Measurements from ENCODE around the gene ANKRD42.
A peak's percentile ranks its signal among the peaks of the same experiment; 100 is the strongest.
"Not testable (repeated sequence)": the region's sequence is repeated elsewhere in the genome, so short reads cannot be mapped to it uniquely, and the experiment has no call there.

ANKRD42 gene

DNA sequence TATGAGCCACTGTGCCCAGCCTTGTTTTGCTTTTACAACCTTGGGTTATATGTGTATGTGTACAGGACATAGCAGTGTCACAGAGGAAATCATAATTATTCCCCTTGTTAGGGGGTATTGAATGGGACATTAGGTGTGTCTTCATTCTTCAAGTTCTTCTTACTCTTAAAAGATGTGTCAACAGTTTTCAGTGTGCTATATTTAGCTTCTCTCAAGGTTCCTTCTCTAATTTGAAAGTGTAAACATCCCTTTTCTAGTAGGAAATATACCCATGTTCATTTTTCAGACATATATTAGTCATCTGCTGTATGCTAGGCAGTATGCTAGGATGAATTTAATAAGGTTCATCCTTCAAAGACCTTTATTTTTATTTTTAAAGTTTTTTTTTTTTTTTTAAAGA lies 19.5 kb upstream of the ANKRD42 start:
- DNase-seq: no peak

DNA sequence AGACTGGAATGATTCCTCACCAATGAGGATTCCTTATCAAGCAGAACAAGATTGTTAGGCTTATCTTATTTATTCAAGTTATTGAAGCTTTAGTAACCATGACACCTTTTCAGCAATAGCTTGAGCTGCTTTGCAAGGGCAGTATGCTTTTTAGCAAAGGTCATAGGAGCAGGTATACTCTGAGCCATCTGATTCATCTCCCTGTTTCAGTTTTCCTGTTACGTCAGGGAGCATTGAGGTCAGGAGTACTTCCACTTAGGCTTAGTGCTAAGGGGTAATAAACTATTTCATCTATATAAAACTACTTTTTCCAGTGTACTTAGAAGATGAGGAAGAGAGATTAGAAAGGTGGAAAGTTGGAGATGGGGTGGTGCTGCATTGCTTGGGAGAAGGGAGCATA lies 17.7 kb upstream of the ANKRD42 start:
- DNase-seq: no peak

DNA sequence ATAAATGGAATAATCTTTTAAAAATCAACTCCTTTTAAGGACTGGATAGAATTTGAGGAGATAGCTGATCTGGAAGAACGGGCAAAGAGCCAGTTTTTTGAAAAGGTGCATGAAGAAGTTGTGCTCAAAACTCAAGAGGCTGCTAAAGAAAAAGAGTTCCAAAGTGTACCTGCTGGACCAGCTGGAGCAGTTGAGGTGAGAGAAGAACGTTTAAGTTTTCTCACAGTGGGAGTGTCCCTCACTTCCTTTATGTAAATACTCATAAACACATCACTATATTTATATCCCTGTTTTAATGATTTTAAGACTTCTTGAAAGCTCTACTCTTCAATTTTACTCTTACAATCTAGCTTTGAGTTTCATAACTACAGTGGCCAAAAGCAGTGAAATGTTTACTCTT lies 11.7 kb upstream of the ANKRD42 start:
- DNase-seq: no peak

DNA sequence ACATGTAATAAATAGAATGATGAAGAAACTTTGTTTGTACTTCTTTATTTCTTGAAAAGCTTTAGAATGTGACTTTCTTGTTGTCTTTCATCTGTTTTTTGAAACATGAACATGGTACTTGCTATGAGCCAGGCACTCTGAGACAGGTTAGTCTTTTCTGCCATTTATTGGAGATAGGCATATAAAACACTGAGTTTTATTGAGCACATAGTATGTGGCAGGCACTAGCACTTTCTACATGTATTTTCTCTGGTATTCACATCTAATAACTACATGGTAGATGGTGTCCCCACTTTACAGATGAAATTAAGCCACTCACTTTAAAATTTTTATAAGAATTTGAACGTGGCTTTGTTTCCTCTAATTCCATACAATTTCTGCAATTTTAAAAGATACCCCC lies 7.7 kb upstream of the ANKRD42 start:
- no peak for DNase-seq

DNA sequence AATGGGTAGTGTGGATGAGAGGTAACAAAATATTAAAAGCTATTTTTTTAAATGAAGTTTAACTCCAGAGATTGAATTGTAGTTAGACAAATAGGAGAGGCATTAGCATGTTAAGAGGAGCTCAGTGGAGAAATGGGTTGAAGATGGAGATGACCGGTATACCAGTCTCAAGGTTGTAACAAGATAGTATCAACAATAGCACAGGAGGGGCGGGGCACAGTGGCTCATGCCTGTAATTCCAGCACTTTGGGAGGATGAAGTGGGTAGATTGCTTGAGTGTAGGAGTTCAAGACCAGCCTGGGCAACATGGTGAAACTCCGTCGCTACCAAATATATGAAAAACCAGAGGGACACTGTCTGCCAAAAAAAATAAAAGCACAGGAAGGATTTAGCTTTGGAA lies 6.0 kb upstream of the ANKRD42 start:
- no peak for DNase-seq

DNA sequence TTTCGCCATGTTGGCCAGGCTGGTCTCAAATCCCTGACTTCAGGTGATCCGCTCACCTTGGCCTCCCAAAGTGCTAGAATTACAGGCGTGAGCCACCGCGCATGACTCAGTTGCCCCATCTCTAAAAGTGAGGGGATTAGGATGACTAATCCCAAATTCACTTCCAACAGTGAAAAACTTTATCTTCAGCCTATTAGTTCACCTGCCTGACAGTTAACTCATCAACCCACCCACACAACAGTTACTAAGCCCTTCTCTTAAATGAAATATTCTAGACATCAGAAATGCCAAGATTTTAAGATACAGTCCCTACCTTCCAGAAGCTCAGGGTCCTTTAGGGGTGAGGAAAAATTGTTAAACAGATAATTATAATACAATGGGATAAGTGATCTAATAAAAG lies 2.0 kb upstream of the ANKRD42 start:
- no peak for DNase-seq

DNA sequence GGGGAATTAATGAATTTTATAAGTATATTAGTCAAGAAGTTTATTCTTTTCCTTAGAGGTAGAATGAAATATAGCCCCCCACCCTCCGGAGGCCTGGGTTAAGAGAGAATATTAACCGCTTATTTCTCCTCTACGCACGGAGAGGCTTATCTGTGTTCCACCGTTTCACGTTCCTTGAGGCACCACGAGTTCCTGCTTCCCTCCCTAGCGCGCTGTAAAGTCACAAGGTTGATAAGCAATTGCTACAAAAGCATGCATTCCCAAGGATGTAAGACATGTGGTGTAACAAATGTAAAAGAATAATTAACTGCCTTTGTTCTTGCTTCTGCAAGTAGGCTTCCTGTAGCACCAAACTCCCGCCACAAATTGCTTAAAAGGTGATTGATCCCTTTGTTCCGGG lies 1.5 kb upstream of the ANKRD42 start:
- DNase-seq: no peak

DNA sequence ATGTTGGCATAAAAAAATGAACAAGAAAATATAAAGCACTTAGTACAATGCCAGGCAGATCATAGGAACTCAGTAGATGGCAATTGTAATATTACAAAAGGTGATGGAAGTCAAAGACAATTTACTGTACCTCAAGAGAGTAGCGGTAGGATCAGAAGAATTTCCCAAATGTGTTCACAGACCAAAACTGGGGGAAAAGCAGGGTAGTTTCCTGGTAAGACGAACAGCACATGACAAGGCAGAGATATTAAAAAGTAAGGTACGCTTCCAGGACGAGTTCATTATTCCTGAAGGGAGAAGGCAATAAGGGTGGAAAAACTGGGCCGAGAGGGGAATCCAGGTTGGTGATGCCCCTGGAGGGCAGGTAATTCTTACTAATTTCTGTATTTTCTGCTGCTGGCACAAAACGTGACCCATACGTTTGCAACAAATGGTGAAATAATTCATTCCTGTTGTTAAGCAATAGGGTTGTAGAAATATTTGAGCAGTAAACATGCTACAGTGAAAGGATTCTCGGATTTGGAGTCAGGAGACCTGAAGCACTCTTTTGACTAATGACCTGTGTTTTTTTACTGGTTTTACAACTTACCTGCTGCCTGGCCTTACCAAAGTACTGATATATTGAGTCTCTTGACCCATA lies 786 bp upstream of the ANKRD42 start:
- DNase-seq: no peak

DNA sequence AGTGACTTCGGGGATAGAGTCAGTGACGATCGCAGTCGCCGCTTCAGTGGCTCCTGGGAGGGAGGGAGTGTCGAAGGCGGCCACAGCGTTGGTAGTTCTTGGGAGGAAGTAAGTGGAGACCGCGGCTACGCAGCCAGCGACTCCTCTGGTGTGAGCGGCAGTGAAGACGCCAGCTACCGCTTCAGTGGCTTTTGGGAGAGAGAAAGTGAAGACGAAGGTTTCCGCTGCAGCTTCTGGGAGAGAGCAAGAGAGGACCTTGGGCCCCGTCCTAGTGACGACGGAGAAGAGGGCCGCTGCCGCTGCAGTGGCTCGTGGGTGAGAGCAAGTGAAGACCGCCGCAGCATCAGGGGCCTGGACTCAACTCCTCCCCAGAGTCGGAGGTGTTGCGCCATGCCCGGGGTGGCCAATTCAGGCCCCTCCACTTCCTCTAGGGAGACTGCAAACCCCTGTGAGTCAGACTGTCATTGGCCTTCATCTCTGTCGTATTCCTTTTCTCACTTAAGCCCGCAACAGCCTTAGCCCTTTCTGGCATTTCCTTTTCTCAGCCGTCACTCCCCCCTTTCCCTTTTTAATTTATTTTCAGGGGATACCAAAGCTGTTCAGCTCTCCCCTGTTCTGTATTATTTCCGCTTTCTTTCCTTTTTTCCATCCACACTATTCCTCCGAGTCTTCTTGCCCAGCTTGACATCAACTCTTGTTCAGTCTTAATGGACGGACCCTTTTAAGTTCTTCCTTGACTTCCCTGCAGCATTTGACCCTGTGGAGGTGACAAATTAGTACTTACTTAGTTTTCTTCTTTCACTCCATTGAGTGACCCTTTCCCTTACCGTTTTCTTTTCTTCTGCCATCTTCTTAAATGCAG lies 1.0 kb downstream of the ANKRD42 start:
- no peak for DNase-seq

DNA sequence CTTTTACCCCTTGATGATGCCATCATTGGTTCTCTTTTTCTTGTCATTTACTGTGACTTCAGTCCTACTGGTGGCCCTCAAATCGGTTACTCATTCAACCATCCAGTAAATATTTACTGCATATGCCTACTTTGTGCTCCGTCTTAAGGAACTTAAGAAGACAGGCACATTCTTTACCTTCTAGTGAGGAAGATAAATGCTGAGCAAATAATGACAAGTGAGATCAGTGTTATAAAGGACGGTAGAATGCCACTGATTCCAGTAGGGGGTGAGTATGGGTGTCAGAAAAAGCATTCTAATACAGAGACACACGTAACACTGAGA lies 1.6 kb downstream of the ANKRD42 start:
- no peak for DNase-seq

DNA sequence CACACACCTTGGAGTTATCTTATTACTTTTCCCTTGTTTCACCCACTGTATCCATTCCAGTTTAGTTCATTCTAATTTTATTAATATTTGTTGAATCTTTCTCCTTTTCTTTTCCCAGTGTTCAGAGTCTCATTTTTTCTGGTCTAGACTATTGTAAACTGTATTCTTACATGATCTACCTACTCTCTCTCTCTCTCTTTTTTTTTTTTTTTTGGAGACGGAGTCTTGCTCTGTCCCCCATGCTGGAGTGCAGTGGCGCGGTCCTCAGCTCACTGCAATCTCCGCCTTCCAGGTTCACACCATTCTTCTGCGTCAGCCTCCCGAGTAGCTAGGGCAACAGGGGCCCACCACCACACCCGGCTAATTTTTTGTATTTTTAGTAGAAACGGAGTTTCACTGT lies 2.1 kb downstream of the ANKRD42 start:
- DNase-seq: no peak

DNA sequence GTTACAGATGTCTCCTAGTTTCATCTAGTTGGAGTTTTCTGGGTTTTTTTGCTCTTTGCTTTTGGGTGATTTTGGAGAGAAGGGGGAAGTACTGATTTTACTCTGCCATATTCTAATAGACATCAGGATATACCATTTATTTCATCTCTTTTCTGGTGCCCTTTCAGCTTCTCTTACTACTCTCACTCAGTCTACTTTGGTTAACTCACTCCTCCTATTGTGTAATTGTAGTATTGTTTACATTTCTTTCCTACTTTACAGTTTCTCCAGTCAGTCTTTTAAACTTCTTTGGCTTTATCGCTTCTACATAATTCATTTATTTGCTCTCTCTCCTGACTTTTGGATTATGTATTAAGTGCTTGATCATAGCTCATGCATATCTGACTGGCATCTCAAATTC lies 6.5 kb downstream of the ANKRD42 start:
- DNase-seq: no peak

DNA sequence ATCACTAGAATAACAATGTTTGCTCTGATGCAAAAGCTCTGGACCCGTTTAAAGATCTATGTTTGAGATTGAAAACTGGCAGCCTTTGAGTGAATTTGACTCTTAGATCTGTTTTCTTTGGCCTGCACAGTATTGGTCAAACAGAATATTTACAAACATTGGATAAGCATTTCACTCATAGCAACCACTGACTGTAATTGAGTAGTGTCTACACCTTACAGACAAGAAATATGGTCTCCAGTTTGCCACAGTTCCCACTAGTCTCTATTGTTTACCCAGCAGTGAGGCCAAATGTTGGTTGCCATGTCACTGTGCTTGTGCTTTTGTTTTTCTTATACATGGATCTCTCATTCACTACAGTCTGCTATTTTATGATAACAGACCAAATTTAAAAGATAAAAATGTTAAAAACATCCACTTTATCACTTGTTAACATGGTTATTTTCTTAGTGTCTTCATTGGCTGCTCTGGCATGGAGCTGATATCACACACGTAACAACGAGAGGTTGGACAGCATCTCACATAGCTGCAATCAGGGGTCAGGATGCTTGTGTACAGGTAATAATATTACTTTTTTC lies 12.2 kb downstream of the ANKRD42 start:
- DNase-seq: no peak

DNA sequence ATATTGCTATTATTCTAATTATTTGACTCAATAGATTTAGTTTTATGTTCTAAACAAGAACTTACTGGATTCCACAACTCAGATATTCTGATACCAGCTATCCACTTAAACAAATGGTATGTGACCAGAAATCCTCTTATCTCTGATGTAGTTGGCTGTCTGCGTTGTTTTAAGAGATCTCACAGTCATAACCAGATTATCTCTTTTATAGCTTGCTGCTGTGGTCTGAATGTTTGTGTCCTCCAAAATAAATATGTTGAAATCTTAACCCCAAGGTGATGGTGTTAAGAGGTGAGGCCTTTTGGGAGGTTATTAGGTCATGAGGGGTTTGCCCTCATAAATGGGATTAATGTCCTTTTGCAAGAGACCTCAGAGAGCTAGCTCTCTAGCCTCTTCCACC lies 12.7 kb downstream of the ANKRD42 start:
- DNase-seq: no peak

DNA sequence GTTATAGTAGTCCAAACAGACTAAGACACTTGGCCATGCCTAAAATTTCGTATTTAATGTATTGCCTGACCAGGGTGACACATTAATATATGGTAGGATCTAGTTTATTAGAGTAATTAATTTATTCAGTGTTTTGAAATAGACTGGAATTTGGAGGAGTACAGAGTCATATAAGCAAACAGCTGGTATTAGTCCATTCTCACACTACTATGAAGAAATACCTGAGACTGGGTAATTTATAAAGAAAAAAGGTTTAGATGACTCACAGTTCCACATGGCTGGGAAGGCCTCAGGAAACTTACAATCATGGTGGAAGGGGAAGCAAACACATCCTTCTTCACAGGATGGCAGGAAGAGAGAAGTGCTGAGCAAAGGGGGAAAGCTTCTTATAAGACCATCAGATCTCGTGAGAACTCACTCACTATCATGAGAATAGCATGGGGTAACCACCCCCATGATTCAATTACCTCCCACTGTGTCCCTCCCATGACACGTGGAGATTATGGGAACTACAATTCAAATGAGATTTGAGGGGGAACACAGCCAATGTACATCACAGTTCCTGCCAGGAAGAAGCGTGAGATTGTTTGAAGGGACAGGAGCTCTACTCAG lies 13.4 kb downstream of the ANKRD42 start:
- DNase-seq: not testable (repeated sequence)

DNA sequence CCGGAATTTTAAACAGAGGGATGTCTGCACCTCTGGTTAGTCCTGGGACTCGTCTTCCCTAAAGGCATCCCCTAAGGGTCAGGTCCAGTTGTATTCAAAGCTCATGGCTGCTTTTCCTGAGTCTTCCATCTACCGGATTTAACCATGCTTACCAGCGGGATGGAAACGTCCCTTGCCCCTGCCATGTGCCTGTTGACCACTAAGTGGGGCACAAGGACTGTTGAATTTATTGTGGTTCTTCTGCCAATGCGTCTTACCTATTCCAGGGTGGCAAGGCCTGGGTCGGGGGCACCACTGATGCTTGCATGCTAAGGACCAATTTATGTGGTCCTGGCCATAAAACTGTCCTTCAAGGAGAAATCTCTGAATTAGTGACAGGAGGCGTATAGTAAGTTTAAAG lies 25.6 kb downstream of the ANKRD42 start:
- DNase-seq: no peak

DNA sequence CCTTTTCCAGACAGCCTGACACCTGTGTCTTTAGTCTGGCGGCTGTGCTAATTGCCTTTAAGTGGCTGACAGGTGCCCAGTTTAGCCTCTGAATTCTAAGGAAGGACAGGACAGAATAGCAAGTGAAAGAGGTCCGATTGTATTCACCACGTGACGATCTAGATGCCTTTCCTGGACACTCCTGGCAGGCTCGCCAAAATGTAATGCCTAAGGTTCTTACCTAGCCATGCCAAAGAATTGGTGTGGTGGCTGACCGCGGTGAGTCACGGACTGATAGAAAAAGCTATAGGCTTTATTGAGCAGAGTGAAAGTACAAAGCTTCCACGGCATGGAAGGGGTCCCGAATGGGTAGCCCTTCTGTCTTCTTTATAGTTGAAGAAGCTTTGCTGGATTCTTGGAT lies 26.7 kb downstream of the ANKRD42 start:
- DNase-seq: no peak

DNA sequence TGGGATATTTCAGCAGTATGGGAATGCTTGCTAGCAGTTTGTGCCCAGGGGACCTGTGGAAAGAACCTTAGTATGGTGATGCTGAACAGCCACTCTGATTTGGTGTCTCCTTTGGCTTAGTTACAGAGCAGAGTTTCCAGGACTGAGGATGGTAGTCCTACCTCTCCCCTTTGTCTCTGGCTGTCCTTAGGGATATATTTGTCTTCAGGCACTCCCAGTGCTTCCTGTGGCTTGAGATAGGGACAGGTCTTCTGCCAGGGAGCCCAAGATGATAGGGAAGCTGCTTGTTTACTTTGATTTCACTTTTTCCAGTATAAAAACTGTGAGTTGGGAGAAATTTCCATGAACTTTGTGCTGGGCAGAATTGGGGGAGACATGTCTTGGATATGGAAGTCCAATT lies 28.2 kb downstream of the ANKRD42 start:
- no peak for DNase-seq

DNA sequence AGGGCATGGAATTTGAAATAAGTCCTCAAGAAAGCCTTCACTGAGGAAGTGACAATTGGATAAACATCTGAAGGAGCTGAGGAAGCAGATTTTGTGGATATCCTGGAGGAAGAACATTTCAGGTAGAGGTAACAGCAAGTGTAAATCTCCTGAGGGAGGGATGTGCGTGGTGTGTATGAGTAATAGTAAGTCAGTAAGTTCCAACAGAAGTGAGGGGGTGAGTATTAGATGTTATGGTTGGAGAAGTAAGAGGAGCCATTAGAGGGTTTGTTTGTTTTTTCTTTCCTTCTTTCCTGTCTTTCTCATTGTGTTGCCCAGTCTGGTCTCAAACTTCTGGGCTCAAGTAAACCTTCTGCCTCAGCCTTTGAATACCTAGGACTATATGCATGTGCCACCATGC lies 29.0 kb downstream of the ANKRD42 start:
- DNase-seq: no peak

DNA sequence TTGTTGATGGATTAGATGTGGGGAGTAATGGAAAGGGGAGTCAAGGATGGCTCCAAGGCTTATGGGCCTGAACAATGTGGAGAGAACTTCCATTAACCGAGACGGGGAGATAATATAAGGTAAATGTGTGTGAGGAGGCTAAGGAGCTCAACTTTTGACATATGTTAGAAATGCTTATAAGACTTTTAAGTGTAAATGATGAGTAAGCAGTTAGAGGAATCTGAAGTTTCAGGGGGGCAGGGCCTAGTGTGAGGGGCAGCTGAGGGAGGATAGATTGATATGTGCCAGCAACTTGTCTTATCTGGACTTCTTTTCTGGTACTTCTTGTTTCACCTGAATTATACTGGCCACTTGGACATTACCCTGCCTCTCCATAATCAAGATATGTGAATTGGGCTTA lies 29.9 kb downstream of the ANKRD42 start:
- DNase-seq: no peak

DNA sequence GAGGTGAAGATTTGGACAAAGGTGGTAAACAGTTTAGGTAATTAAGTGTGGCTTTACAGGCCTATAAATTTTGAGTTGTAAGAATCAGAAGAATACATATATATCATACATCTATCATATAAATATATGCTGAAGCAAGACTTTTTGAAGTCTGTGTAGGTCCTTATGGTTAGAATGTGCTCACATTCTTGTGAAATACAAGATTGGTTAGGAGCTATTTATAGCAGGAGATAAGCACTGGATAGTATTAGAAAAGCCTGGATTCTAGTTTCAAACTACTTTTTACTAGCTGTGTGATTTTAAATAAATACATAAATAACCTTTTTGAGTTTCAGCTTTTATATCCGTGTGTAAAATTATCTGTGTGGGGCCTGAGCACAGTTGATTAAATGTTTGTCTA lies 42.3 kb downstream of the ANKRD42 start:
- DNase-seq: no peak

DNA sequence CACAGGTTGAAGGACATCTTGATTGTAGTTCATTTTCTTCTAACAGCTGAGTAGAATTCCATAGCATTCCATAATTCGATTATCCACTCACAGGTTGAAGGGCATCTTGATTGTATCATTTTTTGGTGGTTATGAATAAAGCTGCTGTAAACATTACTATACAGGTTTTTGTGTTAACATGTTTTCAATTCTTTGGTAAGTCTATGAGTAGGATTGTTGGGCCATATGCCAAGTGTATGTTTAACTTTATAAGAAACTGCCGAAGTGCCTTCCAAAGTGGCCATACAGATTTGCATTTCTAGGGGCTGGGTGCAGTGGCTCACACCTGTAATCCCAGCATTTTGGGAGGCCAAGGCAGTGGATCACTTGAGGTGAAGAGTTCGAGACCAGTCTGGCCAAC lies 44.6 kb downstream of the ANKRD42 start:
- DNase-seq: no peak

DNA sequence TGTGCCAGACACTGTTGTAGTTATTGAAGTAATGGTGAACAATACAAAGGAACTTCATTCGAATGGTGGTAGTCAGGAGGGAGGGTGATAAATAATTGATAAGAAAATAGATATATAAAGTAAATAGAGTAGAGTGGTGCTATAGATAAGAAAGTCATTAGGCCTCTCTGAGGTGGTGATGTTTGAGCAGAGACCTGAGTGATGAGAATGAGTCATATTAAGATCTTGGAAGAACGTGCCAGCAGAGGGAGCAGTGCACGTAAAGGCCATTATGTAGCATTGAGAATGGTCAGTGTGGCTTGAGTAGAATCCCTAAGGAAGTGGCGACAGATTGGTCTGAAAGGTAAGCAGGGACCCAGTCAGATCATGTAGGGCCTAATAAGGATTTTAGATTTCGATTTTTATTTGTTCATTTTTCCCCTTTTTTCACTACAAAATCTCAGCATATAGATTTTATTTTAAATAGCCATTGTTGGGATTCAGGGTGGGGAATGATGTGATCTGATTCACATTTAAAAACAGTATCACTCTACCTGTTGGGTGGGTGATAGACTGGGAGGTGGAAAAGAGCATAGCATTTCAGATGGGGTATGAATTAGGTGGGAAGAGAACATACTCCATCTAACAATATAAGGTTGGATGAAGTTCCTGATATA lies 47.9 kb downstream of the ANKRD42 start:
- DNase-seq: peak; percentile 15

DNA sequence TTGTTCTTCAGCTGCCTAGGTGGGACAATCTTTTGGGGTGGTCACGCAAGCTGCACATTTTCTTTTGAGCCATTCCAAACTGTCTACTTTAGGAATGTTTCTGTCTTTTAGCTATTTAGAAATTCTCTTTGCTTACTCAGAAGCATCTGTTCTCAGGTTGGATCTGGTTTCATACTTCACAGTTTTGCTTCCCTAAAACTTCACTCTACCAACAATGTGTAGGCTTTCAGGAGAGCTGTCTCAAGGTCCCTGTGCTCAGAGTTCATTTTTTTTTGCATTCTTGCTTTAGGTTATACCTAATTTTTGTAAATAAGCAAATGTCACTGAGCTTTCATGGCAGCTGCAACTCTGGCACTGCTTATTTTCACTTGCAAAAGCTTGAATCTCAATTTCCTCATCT lies 55.9 kb downstream of the ANKRD42 start:
- no peak for DNase-seq

Measured in NCI-H1694 treated with DMSO at 0.1 percent for 48 hours (cell line).